Right atrium auricular region (tissue), 2 donors: Measurements from ENCODE around the gene NACC2. TPM values are rescaled to one million over a fixed set of nuclear protein-coding genes. Genes with fewer than 3 reads are reported as not detected.

Experiments
- DNase-seq: peaks from one replicate; pipeline ENCODE4 v3.0.0-alpha.2; 2019; ENCODE audit warnings: low spot score
- H3K27ac ChIP-seq, 2 donors: fragments of 200-600 bp; sonication (generic); 1 replicate in 1 of 2; 2 replicates in 1 of 2; pipeline ENCODE4 v1.5.1; 2016 to 2019
- H3K27me3 ChIP-seq, 2 donors: fragments of 200-600 bp; sonication (generic); one replicate each; pipeline versions ENCODE4 v1.5.1 to v1.6.0; 2017 to 2019
- H3K36me3 ChIP-seq: fragments of 200-600 bp; sonication (generic); one replicate; pipeline ENCODE4 v1.5.1; 2016
- H3K4me1 ChIP-seq, 2 donors: fragments of 200-600 bp; sonication (generic); one replicate each; pipeline versions ENCODE4 v1.5.1 to v1.6.0; 2017 to 2019
- H3K4me3 ChIP-seq, 2 donors: fragments of 200-600 bp; sonication (generic); 1 replicate in 1 of 2; 2 replicates in 1 of 2; pipeline ENCODE4 v1.5.1; 2017 to 2019; ENCODE audit warnings: mild to moderate bottlenecking in 1 of 2, moderate library complexity in 1 of 2
- H3K9me3 ChIP-seq, 2 donors: fragments of 200-600 bp; sonication (generic); one replicate each; pipeline ENCODE4 v1.5.1; 2019
- total RNA-seq, 2 donors: library from RNA; depleted of rRNA; stranded (reverse); fragments of >200 nt; gene quantifications; one replicate each; pipeline ENCODE4 v1.1.0, GENCODE V29; 2016
- TF ChIP-seq, protein P1 (sequence below), 2 donors: fragments of 200-600 bp; sonication (generic); IDR thresholded peaks; one replicate each; pipeline ENCODE4 v1.5.1; 2019; ENCODE audit warnings: antibody characterized with exemption in 2 of 2

Gene NACC2
- total RNA-seq, 2 donors from 2014 or later = 49.1 to 55.5 TPM

DNA sequence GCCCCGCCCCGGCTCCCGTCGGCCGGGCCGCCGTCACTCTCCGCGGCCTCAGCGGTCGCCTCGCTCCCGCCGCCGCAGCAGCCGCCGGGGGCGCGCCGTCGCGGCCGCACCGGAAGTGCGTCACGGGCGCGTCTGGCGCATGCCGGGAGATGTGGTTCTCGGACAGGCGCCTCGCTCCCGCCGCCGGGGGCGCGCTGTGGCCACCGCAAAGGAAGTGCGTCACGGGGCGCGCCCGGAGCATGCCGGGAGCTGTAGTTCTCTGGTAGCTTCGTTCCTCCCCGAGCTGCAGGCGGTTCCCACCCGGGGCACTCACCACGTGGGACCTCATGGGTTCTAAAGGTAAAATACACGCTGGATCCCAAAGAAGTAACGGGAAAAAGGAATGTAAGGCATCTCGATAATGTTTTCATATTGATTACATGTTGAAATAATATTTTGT is 133.8 kb downstream of the NACC2 start, which contains the start of gene UBAC1:
Gene UBAC1 (minus strand): TSS at position 97 of the 439 bp plus-strand sequence. CDS start 211 bp downstream, outside the sequence.
- H3K4me1 ChIP-seq = peaks cover 0 to 46% of the 10 kb centered on the region in 2 donors
- no peaks in the 10 kb centered on the region for H3K9me3 ChIP-seq
- peak within 1 kb of the TSS; percentile 90 to 98 for H3K4me3 ChIP-seq
- peak within 1 kb of the TSS; percentile 90 to 95 for H3K27ac ChIP-seq
- DNase-seq = peak; percentile 98
- H3K36me3 ChIP-seq = no peaks in the 10 kb centered on the region
- no peaks in the 10 kb centered on the region for H3K27me3 ChIP-seq
- TF ChIP-seq, protein P1, sequence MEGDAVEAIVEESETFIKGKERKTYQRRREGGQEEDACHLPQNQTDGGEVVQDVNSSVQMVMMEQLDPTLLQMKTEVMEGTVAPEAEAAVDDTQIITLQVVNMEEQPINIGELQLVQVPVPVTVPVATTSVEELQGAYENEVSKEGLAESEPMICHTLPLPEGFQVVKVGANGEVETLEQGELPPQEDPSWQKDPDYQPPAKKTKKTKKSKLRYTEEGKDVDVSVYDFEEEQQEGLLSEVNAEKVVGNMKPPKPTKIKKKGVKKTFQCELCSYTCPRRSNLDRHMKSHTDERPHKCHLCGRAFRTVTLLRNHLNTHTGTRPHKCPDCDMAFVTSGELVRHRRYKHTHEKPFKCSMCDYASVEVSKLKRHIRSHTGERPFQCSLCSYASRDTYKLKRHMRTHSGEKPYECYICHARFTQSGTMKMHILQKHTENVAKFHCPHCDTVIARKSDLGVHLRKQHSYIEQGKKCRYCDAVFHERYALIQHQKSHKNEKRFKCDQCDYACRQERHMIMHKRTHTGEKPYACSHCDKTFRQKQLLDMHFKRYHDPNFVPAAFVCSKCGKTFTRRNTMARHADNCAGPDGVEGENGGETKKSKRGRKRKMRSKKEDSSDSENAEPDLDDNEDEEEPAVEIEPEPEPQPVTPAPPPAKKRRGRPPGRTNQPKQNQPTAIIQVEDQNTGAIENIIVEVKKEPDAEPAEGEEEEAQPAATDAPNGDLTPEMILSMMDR (IDR thresholded peaks at IDR 0.05) = peak in 1 of 2 donors; percentile 42

DNA sequence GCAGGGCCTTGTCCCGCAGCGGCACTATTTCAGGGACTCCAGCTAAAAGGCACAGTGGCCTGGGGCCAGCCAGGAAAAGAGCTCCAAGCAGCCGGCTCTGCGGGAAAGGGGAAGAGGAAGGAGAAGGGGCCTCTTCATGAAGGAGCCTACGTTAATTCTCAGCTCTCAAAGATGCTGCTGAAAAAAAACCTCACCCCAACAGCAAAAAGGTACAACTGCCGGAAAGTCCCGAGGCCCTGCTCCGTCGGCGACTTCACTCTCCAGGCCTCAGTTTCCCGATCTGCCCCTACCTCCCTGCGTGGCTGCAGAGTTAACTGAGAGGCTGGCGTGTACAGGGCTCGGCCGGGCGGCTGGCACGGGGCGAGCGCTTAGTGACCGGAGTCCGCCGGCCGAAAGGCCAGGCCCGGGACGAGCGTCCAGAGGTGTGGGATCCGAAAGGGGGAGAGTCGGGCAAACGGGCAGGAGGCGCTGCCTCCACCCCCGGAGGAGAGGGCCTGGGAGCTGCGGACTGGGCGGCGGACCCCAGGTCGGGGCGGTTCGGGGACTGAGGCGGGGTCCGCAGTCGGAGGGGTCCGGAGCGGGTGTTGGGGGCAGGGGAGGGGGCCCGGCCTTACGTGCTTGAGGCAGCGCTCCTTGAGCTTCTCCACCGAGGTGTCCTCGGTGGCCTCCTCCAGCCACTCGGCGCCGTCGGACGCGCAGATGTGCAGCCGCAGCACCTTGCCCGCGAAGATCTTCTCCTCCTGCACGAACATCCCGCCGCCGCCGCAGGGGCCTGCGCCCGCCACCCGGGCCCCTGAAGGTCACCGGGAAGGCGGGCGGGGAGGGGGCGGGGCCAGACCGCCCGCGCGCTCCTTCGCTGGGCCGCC is 134.4 kb downstream of the NACC2 start:
- Histone ChIP-seq H3K27me3 (no peaks in the 10 kb centered on the region), H3K9me3 (no peaks in the 10 kb centered on the region), H3K27ac (peak overlapping the region; percentile 90 to 95), H3K4me3 (peak overlapping the region; percentile 90 to 98), H3K36me3 (no peaks in the 10 kb centered on the region), H3K4me1 (peaks cover 0 to 53% of the 10 kb centered on the region in 2 donors)
- TF ChIP-seq, protein P1 (IDR thresholded peaks at IDR 0.05) = no peak
- no peak for DNase-seq

DNA sequence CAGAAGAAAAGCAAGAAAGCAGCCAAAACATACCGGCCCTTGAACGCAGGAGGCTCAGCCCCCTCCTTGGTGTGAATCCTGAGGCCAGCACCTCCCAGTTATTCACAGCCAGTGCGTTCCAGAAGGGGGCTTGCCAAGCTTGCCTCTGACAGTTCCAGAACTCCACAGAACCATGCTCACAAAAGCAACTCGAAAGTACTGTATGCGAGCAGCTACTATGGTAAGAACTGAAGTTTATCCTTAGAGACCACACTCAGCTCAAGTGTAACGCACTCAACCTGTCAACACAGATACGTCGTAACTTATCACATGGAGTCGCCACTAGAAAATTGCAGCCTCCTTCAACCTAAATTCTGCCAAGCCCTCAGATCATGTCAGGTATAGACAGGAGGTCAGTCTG is 135.3 kb downstream of the NACC2 start:
- Histone ChIP-seq H3K4me3 (peak overlapping the region; percentile 90 to 98), H3K36me3 (peaks cover 2% of the 10 kb centered on the region), H3K9me3 (no peaks in the 10 kb centered on the region), H3K27me3 (no peaks in the 10 kb centered on the region), H3K4me1 (peaks cover 0 to 56% of the 10 kb centered on the region in 2 donors), H3K27ac (peak overlapping the region; percentile 90 to 95)
- no peak for DNase-seq
- TF ChIP-seq, protein P1 (IDR thresholded peaks at IDR 0.05) = no peak

DNA sequence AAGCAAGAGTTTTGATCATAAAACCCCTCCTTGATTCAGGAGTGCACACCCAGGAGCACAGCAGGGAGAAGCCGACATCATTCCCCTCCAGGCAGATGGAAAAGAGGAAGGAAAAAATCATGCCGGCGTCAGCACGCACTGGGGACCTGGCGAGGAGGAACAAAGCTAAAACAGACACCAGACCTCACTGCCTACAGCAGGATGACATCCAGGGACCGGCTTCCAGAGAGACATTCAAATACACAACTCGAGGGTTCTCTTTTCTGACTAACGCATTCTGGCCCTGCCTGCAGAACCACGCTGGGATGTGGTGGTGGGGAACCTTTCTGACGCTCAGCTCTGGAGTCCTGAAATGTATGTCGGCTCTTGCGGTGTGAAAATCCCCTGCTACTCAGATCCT is 136.6 kb downstream of the NACC2 start:
- no peak for DNase-seq
- Histone ChIP-seq H3K9me3 (no peaks in the 10 kb centered on the region), H3K4me1 (peaks cover 0 to 56% of the 10 kb centered on the region in 2 donors), H3K27me3 (no peaks in the 10 kb centered on the region), H3K36me3 (peaks cover 13% of the 10 kb centered on the region), H3K27ac (no peak overlapping the region), H3K4me3 (no peak overlapping the region)
- TF ChIP-seq, protein P1 (IDR thresholded peaks at IDR 0.05) = no peak

DNA sequence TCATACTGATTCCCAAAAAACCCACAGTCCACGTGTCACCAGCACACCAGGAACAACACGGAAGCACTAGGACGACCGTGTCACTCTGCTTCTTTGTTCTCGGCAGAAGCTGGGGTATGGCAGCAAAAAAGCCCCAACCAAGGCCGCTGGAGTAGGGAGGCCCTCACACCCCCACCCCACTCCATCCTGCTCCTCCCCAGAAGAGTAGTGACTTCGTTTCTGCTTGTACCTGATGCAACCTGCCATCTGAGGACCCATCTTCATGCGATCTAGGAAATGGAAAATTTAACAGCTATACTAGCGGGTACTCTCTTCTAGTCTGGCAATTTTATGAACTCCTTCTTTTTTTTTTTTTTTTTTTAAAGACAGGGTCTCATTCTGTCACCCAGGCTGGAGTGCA is 137.7 kb downstream of the NACC2 start:
- no peaks in the 10 kb centered on the region for H3K9me3 ChIP-seq
- H3K27ac ChIP-seq = peak overlapping the region in 1 of 2 donors; percentile 48
- TF ChIP-seq, protein P1 (IDR thresholded peaks at IDR 0.05) = no peak
- H3K36me3 ChIP-seq = peaks cover 23% of the 10 kb centered on the region
- no peak overlapping the region for H3K4me3 ChIP-seq
- no peak for DNase-seq
- H3K27me3 ChIP-seq = no peaks in the 10 kb centered on the region
- peaks cover 0 to 56% of the 10 kb centered on the region in 2 donors for H3K4me1 ChIP-seq
